GM13976 (cell line): ENCODE measurements around the gene STRADB.

Source experiments
- DNase-seq: peaks from one replicate; pipeline ENCODE4 v3.0.0; 2012; ENCODE audit warnings: low spot score
- CTCF ChIP-seq: IDR thresholded peaks from 2 replicates; pipeline ENCODE4 v1.5.1; 2012; ENCODE audit warnings: borderline replicate concordance, mild to moderate bottlenecking; ENCODE audit not compliant: insufficient read depth; ENCODE audit errors: extremely low read depth, missing control alignments, control extremely low read depth
- in situ Hi-C: fragments of 300-500 bp; cut with MboI; formaldehyde crosslinking; loops from one replicate; pipeline ENCODE4 v1.12.0; 2022; ENCODE audit warnings: low sequenced_read_pairs, mixed read lengths, inconsistent platforms; ENCODE audit not compliant: unreplicated experiment

The STRADB gene

DNA sequence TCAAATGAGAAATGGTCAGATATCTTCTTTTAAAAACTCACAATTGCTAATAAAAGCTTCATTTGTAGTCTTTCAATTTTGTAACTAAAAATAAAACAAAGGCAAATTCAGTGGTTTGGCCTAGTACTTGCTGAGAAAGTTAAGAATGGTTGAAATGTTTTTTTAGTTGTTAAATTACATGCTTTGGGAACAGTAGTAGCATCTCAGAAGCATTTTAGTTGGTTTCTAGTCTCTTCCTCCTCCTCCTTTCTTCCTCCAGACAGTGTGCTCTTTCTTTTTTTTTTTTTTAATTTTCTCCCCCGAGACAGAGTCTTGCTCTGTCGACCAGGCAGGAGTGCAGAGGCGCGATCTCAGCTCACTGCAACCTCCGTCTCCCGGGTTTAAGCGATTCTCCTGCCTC is 10.1 kb upstream of the STRADB start:
- TF ChIP-seq CTCF = no peak
- in situ Hi-C loops = no loop called here
- no peak for DNase-seq

DNA sequence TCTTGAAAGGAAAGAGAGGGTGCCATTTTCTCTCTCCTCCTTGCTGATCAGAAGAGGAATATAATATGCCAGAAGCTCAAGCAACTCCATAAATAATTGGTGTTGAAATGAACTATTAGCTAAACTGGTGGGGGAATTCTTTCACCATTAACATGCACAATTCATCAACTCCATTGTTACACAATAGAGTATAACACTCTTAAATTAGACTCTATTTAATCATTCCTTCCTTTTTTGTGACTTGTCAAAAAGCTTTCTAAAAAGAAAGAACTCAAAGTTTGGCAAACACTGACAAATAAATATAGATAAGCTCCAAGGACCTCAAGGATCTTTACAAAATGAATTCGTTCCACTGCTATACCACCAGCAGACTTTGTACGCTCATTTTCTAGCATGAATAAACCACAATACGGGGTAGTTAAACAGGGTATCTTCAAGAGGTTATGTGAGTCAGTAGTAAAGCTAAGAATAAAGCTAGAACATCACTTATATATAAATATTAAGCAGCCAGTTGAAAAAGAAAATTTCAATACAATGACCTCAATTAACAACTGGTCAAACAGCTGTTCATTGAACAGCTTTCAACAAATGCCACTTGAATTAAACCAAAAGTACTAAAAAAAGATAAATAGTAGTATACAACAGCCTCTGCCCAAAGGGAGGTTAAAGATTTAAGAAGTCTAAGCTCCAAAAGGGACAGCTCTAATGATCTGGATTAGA is 6.6 kb upstream of the STRADB start:
- in situ Hi-C loops = no loop called here
- no peak for TF ChIP-seq CTCF
- no peak for DNase-seq

DNA sequence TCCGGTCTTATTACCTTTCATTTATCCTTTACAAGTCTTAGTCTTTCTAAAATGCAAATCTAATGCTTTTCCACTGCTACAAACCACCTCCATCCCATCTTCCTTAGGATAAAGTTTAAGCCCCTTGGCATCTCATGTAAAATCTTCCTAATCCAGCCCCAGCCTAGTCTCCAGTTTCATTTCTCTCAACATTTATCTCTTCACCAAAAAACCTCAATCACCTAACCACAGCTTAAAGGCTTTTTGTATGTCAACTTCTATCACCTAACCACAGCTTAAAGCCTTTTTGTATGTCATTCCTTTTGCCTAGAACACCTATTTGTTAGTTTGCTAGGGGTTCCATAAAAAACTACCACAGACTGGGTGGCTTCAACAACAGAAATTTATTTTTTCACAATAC is 4.5 kb upstream of the STRADB start:
- in situ Hi-C loops = no loop called here
- DNase-seq = no peak
- TF ChIP-seq CTCF = no peak

DNA sequence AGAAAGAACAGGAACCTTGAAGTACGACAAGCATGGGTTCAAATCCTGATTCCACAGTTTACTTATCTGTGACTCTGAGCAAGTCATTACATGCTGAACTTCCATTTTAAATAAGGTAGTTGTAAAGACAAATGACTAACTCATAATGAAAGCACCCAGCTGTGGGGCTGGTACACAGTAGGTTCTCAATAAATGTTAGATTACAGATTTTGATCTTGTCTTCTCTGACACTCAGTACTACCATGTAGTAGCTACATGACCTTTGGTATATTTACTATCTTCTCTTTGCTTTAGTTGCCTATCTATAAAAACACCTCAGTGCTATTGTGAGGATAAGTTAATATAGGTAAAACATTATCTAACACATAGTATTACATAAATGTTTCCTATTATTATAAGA is 3.5 kb upstream of the STRADB start:
- in situ Hi-C loops = no loop called here
- TF ChIP-seq CTCF = no peak
- no peak for DNase-seq

GRCh38 chr2:201448701-201449100 is 2.8 kb upstream of the STRADB start:
- in situ Hi-C loops = no loop called here
- no peak for DNase-seq
- TF ChIP-seq CTCF = no peak

- TF ChIP-seq CTCF = no peak
- in situ Hi-C loops = no loop called here
These were observed 617 bp upstream of the STRADB start for GRCh38 chr2:201450954-201451291.

More at GRCh38 chr2:201450954-201451291, 617 bp upstream of the STRADB start:
- no peak for DNase-seq
